Forelimb muscle (tissue), 1 donor: ENCODE results near the gene SMS. TPM values are rescaled to one million over a fixed set of nuclear protein-coding genes. Genes with fewer than 3 reads are reported as not detected.
A peak's percentile ranks its signal among the peaks of the same experiment; 100 is the strongest.

Experiments used
- DNase-seq: peaks from one replicate; pipeline ENCODE4 v3.0.0-alpha.2; 2013; ENCODE audit warnings: low read depth
- polyA plus RNA-seq: library from polyadenylated mRNA; unstranded; fragments of 120-200 nt; gene quantifications from one replicate; pipeline ENCODE4 v1.2.1, GENCODE V29; 2013; ENCODE audit not compliant: insufficient read length

The SMS gene
- polyA plus RNA-seq, 1 donor, result 76.7 TPM

DNA sequence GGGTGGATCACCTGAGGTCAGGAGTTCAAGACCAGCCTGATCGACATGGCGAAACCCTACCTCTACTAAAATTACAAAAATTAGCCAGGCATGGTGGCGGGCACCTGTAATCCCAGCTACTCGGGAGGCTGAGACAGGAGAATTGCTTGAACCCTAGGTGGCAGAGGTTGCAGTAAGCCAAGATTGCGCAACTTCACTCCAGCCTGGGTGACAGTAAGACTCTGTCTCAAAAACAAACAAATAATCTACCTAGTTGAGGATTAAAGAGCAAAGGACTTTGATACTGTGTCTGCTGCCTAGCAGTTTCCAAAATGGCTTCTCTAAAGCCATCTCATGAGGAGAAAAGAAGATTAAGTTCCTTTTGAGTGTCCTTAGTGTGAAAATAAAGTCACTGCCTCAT, 37.8 kb downstream of the SMS start:
- no peak for DNase-seq

GRCh38 chrX:21982311-21982710, 41.8 kb downstream of the SMS start:
- DNase-seq, result no peak

GRCh38 chrX:21985332-21985777, 44.8 kb downstream of the SMS start:
- DNase-seq, result peak; percentile 68

DNA sequence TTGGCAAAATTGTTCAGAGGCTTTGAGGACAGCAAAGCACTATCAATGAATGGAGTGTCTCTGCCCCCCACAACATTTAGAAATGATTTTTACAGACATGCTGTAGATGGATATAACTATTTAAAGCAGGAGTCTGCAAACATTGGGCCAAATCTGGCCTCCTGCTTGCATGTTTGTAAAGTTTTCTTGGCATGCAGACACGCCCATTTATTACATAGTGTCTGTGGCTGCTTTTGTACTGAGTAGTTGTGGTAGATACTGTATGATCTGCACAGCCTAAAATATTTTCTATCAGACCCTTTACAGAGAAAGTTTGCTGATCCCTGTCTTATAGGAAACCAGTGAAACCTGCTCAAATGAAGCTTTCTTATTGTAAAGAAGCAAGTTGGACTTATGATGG, 46.1 kb downstream of the SMS start:
- DNase-seq, result no peak

DNA sequence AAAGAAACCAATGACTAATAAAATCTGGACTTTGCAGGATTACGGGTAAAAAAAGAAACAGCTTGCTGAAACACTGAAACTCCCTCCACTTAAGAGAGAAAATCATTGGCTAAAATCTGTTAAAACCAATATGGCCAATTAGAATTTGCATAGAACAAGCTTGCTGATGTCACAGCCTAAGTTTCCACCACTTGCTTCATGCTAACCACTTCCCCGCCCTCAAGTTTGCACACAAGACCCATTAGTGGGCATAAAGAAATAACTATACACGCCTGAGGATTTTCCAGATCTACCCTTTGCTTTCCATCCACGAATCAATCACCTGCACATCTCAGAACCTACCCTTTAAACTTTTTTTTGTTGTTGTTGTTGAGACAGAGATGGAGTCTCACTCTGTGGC, 48.9 kb downstream of the SMS start:
- no peak for DNase-seq

GRCh38 chrX:21990832-21991231, 50.3 kb downstream of the SMS start:
- DNase-seq, result no peak

DNA sequence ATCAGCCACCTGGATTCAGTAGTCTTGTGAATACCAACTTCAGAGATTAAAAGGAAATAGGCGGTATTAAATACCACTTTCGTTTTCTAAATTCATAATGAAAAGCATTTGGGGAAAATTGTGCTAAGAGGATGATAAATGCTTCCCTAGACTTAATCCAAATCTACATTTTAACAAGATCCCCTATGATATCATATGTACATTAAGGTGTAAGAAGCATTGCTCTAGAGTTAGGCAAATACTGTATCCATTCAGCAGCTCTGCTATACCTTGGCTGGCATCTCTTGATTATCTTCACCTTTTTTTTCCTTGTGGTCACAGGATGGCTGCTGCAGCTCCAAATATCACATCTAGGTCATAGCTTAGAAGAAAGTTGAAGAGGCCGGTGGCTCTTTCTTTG, 51.0 kb downstream of the SMS start:
- DNase-seq, result no peak

- DNase-seq, result no peak
Observed at GRCh38 chrX:21993265-21993664, 52.8 kb downstream of the SMS start.

- DNase-seq, result no peak
Observed at GRCh38 chrX:21996872-21997455, 56.5 kb downstream of the SMS start.

- no peak for DNase-seq
Observed at GRCh38 chrX:21998037-21998436, 57.5 kb downstream of the SMS start.

GRCh38 chrX:22004866-22005265, 64.4 kb downstream of the SMS start:
- DNase-seq, result no peak

DNA sequence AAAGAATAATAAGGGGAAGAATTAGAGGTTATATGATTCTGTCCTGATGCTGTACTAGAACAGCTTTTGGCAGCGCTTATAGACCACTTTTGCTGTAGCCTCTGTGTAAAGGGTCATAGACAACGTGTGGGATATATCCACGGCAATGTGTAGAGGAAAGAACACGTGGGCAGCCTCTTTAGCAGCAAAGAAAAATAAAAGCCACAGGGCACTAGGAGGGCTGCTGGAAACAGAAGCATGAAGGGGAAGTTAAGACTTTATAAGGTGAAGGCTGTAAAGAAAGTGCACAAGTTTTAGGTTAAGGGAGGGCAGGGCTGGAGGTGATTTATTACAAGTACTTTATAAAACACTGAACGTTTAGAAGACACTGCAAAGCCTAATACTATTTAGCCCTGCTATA, 71.5 kb downstream of the SMS start:
- DNase-seq, result no peak

- no peak for DNase-seq
Observed at GRCh38 chrX:22012931-22013330, 72.4 kb downstream of the SMS start.

DNA sequence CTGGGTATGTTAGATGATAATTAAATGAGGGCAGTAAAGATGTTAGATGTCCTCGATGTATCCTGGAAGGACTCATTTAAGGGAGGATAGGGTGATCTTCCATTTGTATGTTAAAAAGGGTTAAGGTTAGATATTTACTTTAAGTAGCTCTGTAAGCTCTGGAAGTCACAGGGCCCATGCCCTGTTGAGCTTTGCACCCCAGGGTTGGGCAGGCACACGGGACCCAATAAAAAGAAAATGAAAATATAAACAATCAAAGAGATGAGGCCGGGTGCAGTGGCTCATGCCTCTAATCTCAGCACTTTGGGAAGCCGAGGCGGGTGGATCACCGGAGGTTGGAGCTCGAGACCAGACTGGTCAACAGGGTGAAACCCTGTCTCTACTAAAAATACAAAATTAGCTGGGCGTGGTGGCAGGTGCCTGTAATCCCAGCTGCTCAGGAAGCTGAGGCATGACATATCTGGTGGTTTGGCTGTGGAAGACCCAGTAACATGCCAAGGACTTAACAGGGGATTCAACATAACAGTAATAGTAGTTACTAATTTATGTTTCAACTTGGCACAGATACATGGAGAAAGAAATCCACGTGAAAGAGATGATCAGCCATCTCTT, 74.7 kb downstream of the SMS start:
- DNase-seq, result no peak

GRCh38 chrX:22021751-22022324, 81.3 kb downstream of the SMS start:
- no peak for DNase-seq

- no peak for DNase-seq
Observed at GRCh38 chrX:22024577-22024976, 84.1 kb downstream of the SMS start.

DNA sequence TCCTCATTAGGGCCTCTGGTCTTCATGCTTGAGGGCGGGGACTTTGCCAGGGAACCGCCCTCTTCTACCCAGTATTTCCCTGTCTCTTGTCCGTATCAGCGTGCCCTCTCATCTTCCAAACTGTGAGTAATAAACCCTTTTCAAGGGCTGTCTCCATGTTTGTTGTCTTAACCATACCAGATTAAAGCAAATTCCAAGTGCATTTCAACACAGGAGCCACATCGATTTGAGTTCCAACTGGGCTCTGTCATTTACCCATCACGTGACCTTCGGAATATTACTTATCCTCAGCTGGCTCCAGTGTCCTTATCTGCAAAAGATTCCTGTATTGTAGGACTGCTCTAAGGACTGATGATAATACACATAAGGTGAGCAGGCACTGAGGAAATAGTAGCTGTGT, 85.2 kb downstream of the SMS start:
- no peak for DNase-seq

DNA sequence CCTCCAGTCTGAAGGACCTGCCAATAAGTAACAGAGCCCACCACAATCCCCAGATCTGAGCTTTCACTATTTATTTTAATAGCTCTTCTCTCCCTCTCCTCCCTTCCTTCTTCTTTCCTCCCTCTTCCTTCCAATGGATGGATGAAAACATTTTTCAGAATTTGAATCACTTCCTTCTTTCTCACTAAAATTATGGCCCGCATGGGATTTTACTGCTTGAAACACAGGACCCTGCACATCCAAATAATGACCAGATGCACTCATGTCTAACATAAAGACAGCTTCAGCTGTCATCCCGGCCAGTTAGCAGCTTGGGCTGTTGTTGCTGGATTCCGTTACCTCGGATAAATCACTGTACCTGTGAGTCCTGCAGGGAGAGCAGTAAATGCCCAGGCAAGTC, 86.2 kb downstream of the SMS start:
- DNase-seq, result no peak

DNA sequence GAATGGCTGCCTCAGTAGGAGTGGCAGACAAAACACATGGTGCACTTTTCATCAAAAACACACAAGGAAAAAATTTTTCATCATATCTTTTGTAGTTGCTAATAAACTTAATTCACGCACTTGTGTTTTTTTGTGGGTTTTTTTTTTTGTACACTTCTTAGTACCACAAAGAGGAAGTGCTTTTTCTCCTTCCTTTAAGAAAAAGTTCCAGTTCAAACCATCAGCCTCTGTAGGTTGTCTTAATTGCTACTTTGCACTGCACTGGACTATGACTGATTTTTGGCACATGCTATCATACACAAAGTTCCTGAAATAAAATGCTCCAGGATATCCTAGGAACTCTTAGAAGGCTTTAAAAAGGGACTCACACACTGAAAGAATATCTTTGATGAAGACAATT, 91.6 kb downstream of the SMS start, which contains the start of gene PHEX:
Gene PHEX, plus strand, starts transcription at position 242 of the 400 bp plus-strand sequence. CDS start 681 bp downstream, outside the sequence.
- DNase-seq, result no peak

GRCh38 chrX:22032506-22032905, 92.0 kb downstream of the SMS start:
- DNase-seq, result no peak

GRCh38 chrX:22033818-22034217, 93.3 kb downstream of the SMS start:
- DNase-seq, result no peak

GRCh38 chrX:22035236-22035635, 94.7 kb downstream of the SMS start:
- DNase-seq, result no peak

DNA sequence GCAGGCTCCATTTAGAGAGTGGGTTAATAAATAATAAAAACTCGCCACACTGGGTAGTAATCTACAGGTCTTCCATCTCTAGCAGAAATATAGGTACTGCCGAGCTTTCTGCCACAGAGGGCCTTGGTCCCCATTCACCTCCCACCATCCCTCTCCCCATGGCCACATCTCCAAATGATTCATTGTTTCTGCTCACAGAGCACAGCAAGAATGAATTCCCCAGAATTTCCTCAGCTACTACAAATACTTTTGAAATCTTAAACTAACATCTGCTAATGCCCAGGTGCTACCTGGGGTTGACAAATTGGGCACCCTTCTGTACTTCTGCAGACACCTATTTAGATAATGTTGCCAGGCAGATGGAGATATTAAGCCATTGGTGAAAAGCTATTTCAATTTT, 96.7 kb downstream of the SMS start:
- DNase-seq, result no peak
